Epithelial cell of esophagus (primary cell): Measurements from ENCODE around the gene NCMAP.
A peak's percentile ranks its signal among the peaks of the same experiment; 100 is the strongest.

ENCODE experiments used
- DNase-seq: peaks from one replicate; pipeline ENCODE4 v3.0.0; 2010; ENCODE audit warnings: low read depth
- H3K4me3 ChIP-seq: 2 replicates; pipeline ENCODE4 v1.5.1; 2011; ENCODE audit warnings: mild to moderate bottlenecking, low read length, control low read depth
- TF ChIP-seq, protein P1 (sequence below): IDR thresholded peaks from 2 replicates; pipeline ENCODE4 v1.5.1; 2011; ENCODE audit warnings: low read depth, mild to moderate bottlenecking, low read length, control low read depth, inconsistent platforms; ENCODE audit not compliant: insufficient read depth; ENCODE audit errors: missing control alignments

Gene NCMAP

DNA sequence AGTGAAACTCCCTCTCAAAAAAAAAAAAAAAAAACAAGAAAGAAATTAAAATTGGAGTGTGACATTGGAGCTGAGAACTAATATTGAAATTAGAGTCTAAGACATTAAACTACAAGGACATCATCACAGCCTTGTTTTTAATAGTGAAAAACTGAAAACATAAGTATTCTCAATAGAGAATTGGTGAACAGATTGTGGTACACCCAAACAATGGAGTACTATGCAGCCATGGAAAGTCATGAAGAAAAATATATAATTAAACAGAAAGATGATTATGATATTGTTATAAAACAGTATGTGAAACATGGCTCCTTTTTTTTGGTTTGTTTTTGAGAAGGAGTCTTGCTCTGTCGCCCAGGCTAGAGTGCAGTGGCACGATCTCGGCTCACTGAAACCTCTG, 43.4 kb downstream of the NCMAP start:
- H3K4me3 ChIP-seq, result no peak overlapping the region
- TF ChIP-seq, protein P1, sequence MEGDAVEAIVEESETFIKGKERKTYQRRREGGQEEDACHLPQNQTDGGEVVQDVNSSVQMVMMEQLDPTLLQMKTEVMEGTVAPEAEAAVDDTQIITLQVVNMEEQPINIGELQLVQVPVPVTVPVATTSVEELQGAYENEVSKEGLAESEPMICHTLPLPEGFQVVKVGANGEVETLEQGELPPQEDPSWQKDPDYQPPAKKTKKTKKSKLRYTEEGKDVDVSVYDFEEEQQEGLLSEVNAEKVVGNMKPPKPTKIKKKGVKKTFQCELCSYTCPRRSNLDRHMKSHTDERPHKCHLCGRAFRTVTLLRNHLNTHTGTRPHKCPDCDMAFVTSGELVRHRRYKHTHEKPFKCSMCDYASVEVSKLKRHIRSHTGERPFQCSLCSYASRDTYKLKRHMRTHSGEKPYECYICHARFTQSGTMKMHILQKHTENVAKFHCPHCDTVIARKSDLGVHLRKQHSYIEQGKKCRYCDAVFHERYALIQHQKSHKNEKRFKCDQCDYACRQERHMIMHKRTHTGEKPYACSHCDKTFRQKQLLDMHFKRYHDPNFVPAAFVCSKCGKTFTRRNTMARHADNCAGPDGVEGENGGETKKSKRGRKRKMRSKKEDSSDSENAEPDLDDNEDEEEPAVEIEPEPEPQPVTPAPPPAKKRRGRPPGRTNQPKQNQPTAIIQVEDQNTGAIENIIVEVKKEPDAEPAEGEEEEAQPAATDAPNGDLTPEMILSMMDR, result no peak
- DNase-seq, result no peak

DNA sequence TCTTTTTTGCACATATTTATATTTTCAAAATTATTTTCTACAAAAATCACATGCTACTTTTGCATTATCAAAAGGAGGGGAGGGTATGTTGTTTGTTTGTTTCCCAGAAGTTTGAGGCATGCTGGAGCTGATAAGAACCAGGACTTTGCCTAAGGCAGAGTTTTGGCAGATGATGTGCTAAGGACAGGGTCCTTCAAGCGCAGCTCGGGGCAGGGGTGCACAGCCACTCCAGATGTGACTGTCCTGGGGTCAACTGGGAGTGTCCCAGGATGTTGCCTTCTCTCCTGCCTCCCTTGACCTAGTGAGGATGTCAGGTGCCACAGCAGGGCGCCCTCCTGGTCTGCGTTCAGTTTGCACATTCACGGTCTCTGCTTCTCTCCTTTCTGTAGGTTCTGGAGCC, 44.7 kb downstream of the NCMAP start:
- no peak overlapping the region for H3K4me3 ChIP-seq
- no peak for DNase-seq
- TF ChIP-seq, protein P1, result no peak

- TF ChIP-seq, protein P1, result no peak
- no peak for DNase-seq
- no peak overlapping the region for H3K4me3 ChIP-seq
Observed at GRCh38 chr1:24605534-24606295, 49.8 kb downstream of the NCMAP start.

- no peak overlapping the region for H3K4me3 ChIP-seq
- no peak for DNase-seq
- TF ChIP-seq, protein P1, result no peak
Observed at GRCh38 chr1:24606296-24606605, 50.4 kb downstream of the NCMAP start.

- H3K4me3 ChIP-seq, result no peak overlapping the region
- TF ChIP-seq, protein P1, result no peak
- peak; percentile 51 for DNase-seq
Observed at GRCh38 chr1:24606621-24607020, 50.7 kb downstream of the NCMAP start.

DNA sequence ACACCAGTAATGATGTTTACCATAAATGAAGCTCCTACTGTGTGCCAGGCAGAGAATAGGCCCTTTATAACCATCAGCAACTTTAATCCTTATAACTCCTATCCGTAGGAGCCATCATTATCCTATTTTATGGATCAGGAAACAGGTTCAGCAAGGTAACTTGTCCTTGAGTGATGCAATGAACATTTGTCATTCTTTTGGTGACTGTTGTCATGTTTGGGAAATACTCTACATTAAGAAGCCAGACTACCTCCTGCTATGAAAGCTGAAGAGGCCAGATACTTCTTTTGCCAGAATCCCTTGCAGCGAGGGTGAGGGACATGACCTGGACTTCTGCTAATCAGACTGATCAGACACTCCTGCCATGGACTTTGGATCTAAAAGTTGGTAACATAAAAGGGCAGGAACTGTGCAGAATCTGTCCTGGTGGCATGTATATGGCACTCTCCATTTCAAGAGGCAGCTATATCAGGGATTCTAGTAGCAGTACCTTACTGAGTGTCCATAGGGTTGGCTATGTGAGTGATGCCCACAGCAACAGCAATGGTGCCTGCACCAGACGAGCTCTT, 54.1 kb downstream of the NCMAP start:
- TF ChIP-seq, protein P1, result no peak
- peak; percentile 58 for DNase-seq
- no peak overlapping the region for H3K4me3 ChIP-seq

- DNase-seq, result no peak
- TF ChIP-seq, protein P1, result no peak
- H3K4me3 ChIP-seq, result no peak overlapping the region
Observed at GRCh38 chr1:24619376-24619775, 63.5 kb downstream of the NCMAP start.
